SIG-M5 (cell line): ENCODE measurements around the gene MAGEB6.
"Not testable (repeated sequence)": the region's sequence is repeated elsewhere in the genome, so short reads cannot be mapped to it uniquely, and the experiment has no call there.

Source experiments
- DNase-seq: peaks from one replicate; lab custom pipeline; 2025; lab: John Stamatoyannopoulos, UW

Gene MAGEB6, protein sequence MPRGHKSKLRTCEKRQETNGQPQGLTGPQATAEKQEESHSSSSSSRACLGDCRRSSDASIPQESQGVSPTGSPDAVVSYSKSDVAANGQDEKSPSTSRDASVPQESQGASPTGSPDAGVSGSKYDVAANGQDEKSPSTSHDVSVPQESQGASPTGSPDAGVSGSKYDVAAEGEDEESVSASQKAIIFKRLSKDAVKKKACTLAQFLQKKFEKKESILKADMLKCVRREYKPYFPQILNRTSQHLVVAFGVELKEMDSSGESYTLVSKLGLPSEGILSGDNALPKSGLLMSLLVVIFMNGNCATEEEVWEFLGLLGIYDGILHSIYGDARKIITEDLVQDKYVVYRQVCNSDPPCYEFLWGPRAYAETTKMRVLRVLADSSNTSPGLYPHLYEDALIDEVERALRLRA

GRCh38 chrX:26192204-26192603, at the start of gene MAGEB6:
MAGEB6 (plus strand) TSS chrX:26192440; CDS start chrX:26193847, 1,407 bp downstream.
- DNase-seq, result no peak

GRCh38 chrX:26146024-26146423, 46.2 kb upstream of the MAGEB6 start:
- DNase-seq, result no peak

- DNase-seq, result no peak
Observed at GRCh38 chrX:26160301-26160700, 31.9 kb upstream of the MAGEB6 start, which contains the start of gene MAGEB6B. MAGEB6B (plus strand) TSS chrX:26160601; CDS start chrX:26160601, 0 bp downstream.

DNA sequence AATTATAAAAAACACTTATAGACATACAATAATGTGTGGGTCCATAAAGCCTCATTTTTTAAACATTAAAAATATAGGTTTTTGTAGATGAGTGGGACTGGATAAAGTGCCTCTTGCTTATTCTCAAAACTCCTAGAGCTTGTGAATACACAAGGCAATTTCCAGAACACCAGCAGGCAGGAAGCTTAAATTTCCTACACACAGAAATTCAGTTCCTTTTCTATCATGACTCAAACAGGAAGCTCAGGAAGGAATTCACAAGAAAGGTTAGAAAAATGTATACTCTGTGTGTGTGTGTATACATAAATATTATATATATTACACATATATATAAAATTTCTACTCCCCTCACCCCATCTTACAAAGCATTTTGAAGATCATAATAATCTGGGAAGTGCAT, 11.3 kb downstream of the MAGEB6 start:
- DNase-seq, result no peak

DNA sequence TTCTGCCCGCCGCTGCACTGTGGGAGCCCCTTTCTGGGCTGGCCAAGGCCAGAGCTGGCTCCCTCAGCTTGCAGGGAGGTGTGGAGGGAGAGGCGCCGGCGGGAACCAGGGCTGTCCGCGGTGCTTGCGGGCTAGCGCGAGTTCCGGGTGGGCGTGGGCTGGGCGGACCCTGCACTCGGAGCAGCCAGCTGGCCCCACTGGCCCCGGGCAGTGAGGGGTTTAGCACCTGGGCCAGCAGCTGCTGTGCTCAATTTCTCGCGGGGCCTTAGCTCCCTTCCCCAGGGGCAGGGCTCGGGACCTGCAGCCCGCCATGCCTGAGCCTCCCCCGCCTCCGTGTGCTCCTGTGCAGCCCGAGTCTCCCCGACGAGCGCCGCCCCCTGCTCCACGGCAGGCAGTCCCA, 12.5 kb downstream of the MAGEB6 start:
- not testable (repeated sequence) for DNase-seq

- DNase-seq, result no peak
Observed at GRCh38 chrX:26208012-26208411, 15.8 kb downstream of the MAGEB6 start.

DNA sequence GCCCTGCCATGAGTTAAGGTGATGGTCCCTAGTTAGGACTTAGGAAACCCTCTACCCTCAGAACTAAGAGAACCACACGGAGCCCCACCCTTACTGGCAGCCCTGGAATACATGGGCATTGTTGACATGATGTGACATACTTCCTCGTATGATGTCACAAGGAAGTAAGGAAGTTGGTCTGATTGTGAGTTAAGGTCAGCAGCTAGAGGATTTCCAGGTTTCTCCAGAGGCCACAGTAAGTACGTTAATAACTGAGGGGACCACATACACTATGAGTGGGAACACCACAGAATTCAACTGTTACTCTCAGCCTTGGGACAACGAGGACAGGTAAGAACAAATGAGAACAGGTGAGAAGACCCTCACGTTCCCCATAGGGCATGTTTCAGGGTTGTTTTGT, 23.6 kb downstream of the MAGEB6 start, which contains the start of gene MAGEB5:
Gene MAGEB5 (plus strand): TSS at position 301 of the 400 bp plus-strand sequence. CDS start 1,133 bp downstream, outside the sequence.
- no peak for DNase-seq

DNA sequence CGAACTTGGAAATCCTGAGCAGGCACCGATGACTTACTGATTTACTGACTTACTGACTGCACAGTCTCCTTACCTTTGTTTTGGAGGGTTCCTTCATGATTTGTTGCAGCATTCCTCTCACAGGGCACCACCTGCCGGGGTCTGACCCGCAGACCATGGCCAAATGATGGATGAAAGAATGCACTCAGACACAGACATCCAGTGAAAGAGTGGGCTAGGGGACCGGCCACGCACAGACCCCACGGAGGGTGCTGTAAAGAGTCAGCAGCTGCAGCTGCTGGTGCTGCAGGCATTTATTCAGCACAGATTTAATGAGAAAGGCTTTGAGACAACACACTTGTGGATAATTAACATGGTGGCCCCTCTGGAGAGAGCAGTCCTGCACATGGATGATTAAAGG, 27.1 kb downstream of the MAGEB6 start:
- no peak for DNase-seq

GRCh38 chrX:26234177-26234576, 41.9 kb downstream of the MAGEB6 start:
- DNase-seq, result no peak
